HepG2 (cell line): ENCODE results near the gene USP30. TPM values are rescaled to one million over a fixed set of nuclear protein-coding genes. Genes with fewer than 3 reads are reported as not detected.

Experiments used
- ARNTL ChIP-seq: sonication (generic); formaldehyde crosslinking; IDR thresholded peaks from 2 replicates; pipeline ENCODE4 v1.4.0; 2020; ENCODE audit warnings: mild to moderate bottlenecking, missing genetic modification reagents
- ATF7-NPFF ChIP-seq: sonication (generic); formaldehyde crosslinking; IDR thresholded peaks from 2 replicates; pipeline ENCODE4 v1.8.1; 2023; ENCODE audit warnings: mild to moderate bottlenecking, low read depth, missing genetic modification reagents, moderate library complexity
- BRCA1 ChIP-seq: sonication (generic); formaldehyde crosslinking; IDR thresholded peaks from 2 replicates; pipeline ENCODE4 v1.4.0; 2020; ENCODE audit warnings: missing genetic modification reagents
- DNMT1 ChIP-seq: sonication (generic); formaldehyde crosslinking; IDR thresholded peaks from 2 replicates; pipeline ENCODE4 v1.5.1; 2020; ENCODE audit warnings: mild to moderate bottlenecking, missing genetic modification reagents
- HOXD1 ChIP-seq: sonication (generic); formaldehyde crosslinking; IDR thresholded peaks from 2 replicates; pipeline ENCODE4 v1.5.0; 2020; ENCODE audit warnings: missing genetic modification reagents
- KDM6A ChIP-seq: IDR thresholded peaks from 2 replicates; pipeline ENCODE4 v1.6.1; 2016; ENCODE audit warnings: low read depth
- MED8 ChIP-seq: sonication (generic); formaldehyde crosslinking; IDR thresholded peaks from 2 replicates; pipeline ENCODE4 v1.8.1; 2023; ENCODE audit warnings: mild to moderate bottlenecking, missing genetic modification reagents; ENCODE audit not compliant: insufficient replicate concordance
- MLLT10 ChIP-seq: sonication (generic); formaldehyde crosslinking; IDR thresholded peaks from 2 replicates; pipeline ENCODE4 v1.4.0; 2020; ENCODE audit warnings: missing genetic modification reagents
- MTF1 ChIP-seq: sonication (generic); formaldehyde crosslinking; IDR thresholded peaks from 2 replicates; pipeline ENCODE4 v1.5.0; 2020; ENCODE audit warnings: missing genetic modification reagents
- MXD1 ChIP-seq: sonication (generic); formaldehyde crosslinking; IDR thresholded peaks from 2 replicates; pipeline ENCODE4 v1.4.0; 2020; ENCODE audit warnings: mild to moderate bottlenecking, missing genetic modification reagents
- NFIB ChIP-seq: sonication (generic); formaldehyde crosslinking; IDR thresholded peaks from 2 replicates; pipeline ENCODE4 v1.9.0; 2021; ENCODE audit warnings: missing genetic modification reagents, mild to moderate bottlenecking, borderline replicate concordance
- NONO ChIP-seq, 2 experiments: fragments of 450-650 bp in 1 of 2; sonication (generic) in 1 of 2; formaldehyde crosslinking in 1 of 2; IDR thresholded peaks in 1 of 2; conservative IDR thresholded peaks in 1 of 2; 2 replicates each; pipeline versions ENCODE4 v1.6.1 to v1.8.0; 2017 to 2022; ENCODE audit warnings: mild to moderate bottlenecking in 1 of 2, missing genetic modification reagents in 1 of 2, moderate library complexity in 1 of 2
- PRDM4 ChIP-seq: sonication (generic); formaldehyde crosslinking; IDR thresholded peaks from 2 replicates; pipeline ENCODE4 v1.9.0; 2021; ENCODE audit warnings: missing genetic modification reagents, borderline replicate concordance
- RARG ChIP-seq: sonication (generic); formaldehyde crosslinking; IDR thresholded peaks from 2 replicates; pipeline ENCODE4 v1.4.0; 2020; ENCODE audit warnings: low read depth, mild to moderate bottlenecking, missing genetic modification reagents
- SOX6 ChIP-seq, 2 experiments: fragments of 450-650 bp in 1 of 2; sonication (generic) in 1 of 2; formaldehyde crosslinking in 1 of 2; IDR thresholded peaks; 2 replicates each; pipeline versions ENCODE4 v1.4.0 to v1.6.1; 2017 to 2020; ENCODE audit warnings: antibody characterized with exemption in 1 of 2, mild to moderate bottlenecking in 1 of 2, missing genetic modification reagents in 1 of 2
- SRSF4 ChIP-seq: fragments of 200-400 bp; formaldehyde crosslinking; IDR thresholded peaks from one replicate; pipeline ENCODE4 v1.6.1; 2018; ENCODE audit warnings: mild to moderate bottlenecking, low read depth, low read length, moderate library complexity; ENCODE audit not compliant: poor library complexity, severe bottlenecking
- STAG1 ChIP-seq: sonication (generic); formaldehyde crosslinking; IDR thresholded peaks from 2 replicates; pipeline ENCODE4 v1.4.0; 2020; ENCODE audit warnings: missing genetic modification reagents
- TCF7 ChIP-seq: sonication (generic); IDR thresholded peaks from 2 replicates; pipeline ENCODE4 v1.6.1; 2016; ENCODE audit warnings: antibody characterized with exemption, low read depth
- TGIF2 ChIP-seq: IDR thresholded peaks from 2 replicates; pipeline ENCODE4 v1.6.1; 2016; ENCODE audit warnings: control low read depth, missing compliant biosample characterization
- TP53 ChIP-seq: sonication (generic); formaldehyde crosslinking; conservative IDR thresholded peaks from 2 replicates; pipeline ENCODE4 v1.4.0; 2020; ENCODE audit warnings: missing genetic modification reagents
- ZBTB33 ChIP-seq: sonication (generic); formaldehyde crosslinking; IDR thresholded peaks from 2 replicates; pipeline ENCODE4 v1.4.0; 2020; ENCODE audit warnings: missing genetic modification reagents
- ZNF30 ChIP-seq: sonication (generic); formaldehyde crosslinking; IDR thresholded peaks from 2 replicates; pipeline ENCODE4 v1.5.0; 2020; ENCODE audit warnings: mild to moderate bottlenecking, missing genetic modification reagents
- ZNF331 ChIP-seq: sonication (generic); formaldehyde crosslinking; IDR thresholded peaks from 2 replicates; pipeline ENCODE4 v1.4.0; 2020; ENCODE audit warnings: missing genetic modification reagents
- ZNF777 ChIP-seq: sonication (generic); formaldehyde crosslinking; IDR thresholded peaks from 2 replicates; pipeline ENCODE4 v1.4.0; 2020; ENCODE audit warnings: missing genetic modification reagents
- ZNF891 ChIP-seq: sonication (generic); formaldehyde crosslinking; IDR thresholded peaks from 2 replicates; pipeline ENCODE4 v1.5.0; 2020; ENCODE audit warnings: mild to moderate bottlenecking, missing genetic modification reagents
- polyA plus RNA-seq, 8 experiments: library from polyadenylated mRNA; depleted of rRNA in 3 of 8; stranded (reverse) in 7 of 8; unstranded in 1 of 8; fragments of >200 nt; fragmentation: Illumina TruSeq in 4 of 8; extraction: Trizol in 4 of 8; gene quantifications; 2 replicates each; pipeline versions ENCODE4 v1.2.1 to v1.2.3, GENCODE V29; 2011 to 2016; ENCODE audit warnings: low read depth in 4 of 8, missing spikeins in 1 of 8, mixed read lengths in 1 of 8; ENCODE audit not compliant: insufficient read depth in 1 of 8
- total RNA-seq, 5 experiments: library from RNA; depleted of rRNA; stranded (reverse); fragments of >200 nt; fragmentation: Illumina TruSeq; extraction: Trizol; gene quantifications; 2 replicates each; pipeline ENCODE4 v1.2.3, GENCODE V29; 2016; ENCODE audit warnings: low read depth in 1 of 5

Gene USP30
- total and polyA plus RNA-seq, 2 of the 13 experiments (the other 11 are each of a cell fraction or from before 2014, with no cell fraction given): 11.2 to 20.8 TPM

- peak; percentile 98 for TF ChIP-seq TGIF2
- TF ChIP-seq ARNTL: peak; percentile 88
- no peak for TF ChIP-seq TCF7
- no peak for TF ChIP-seq NFIB (CRISPR knock-in tag)
- TF ChIP-seq KDM6A (CRISPR knock-in tag): 0 out of 2 replicates have a peak, but pooled peaks have one; percentile 45
- TF ChIP-seq HOXD1 (CRISPR knock-in tag): peak; percentile 70; the same call in 1 of the 2 replicates
- no peak for TF ChIP-seq MTF1 (CRISPR knock-in tag)
- no peak for TF ChIP-seq NONO (IDR thresholded peaks at IDR 0.05)
- peak; percentile 98 for TF ChIP-seq NONO (CRISPR knock-in tag; conservative IDR thresholded peaks at IDR 0.05)
- no peak for TF ChIP-seq SOX6 (IDR thresholded peaks at IDR 0.05)
- peak; percentile 82 for TF ChIP-seq SOX6 (CRISPR knock-in tag; IDR thresholded peaks at IDR 0.05)
- peak; percentile 65 for TF ChIP-seq ZNF777 (CRISPR knock-in tag)
- peak; percentile 93 for TF ChIP-seq ZNF331 (CRISPR knock-in tag)
- peak; percentile 96 for TF ChIP-seq MXD1
- peak; percentile 75 for TF ChIP-seq ZNF891 (CRISPR knock-in tag)
- 0 out of 2 replicates have a peak, but pooled peaks have one; percentile 51 for TF ChIP-seq PRDM4 (CRISPR knock-in tag)
- TF ChIP-seq RARG (CRISPR knock-in tag): no peak
- no peak for TF ChIP-seq BRCA1
- peak; percentile 56 for TF ChIP-seq ZBTB33 (CRISPR knock-in tag)
- no peak for TF ChIP-seq SRSF4
- TF ChIP-seq STAG1 (CRISPR knock-in tag): peak; percentile 98
- peak; percentile 77 for TF ChIP-seq MED8 (CRISPR knock-in tag)
- TF ChIP-seq ATF7-NPFF (CRISPR knock-in tag): peak; percentile 96
- TF ChIP-seq TP53 (CRISPR knock-in tag): 0 out of 2 replicates have a peak, but pooled peaks have one; percentile 7
- 0 out of 2 replicates have a peak, but pooled peaks have one; percentile 27 for TF ChIP-seq DNMT1 (CRISPR knock-in tag)
- no peak for TF ChIP-seq MLLT10 (CRISPR knock-in tag)
- peak; percentile 57; the same call in 1 of the 2 replicates for TF ChIP-seq ZNF30 (CRISPR knock-in tag)
Observed at GRCh38 chr12:109093022-109093918, 40.9 kb downstream of the USP30 start, which contains the start of gene ALKBH2 (continued).
